IMR-90 (cell line): ENCODE measurements around the gene KPNA3. TPM values are rescaled to one million over a fixed set of nuclear protein-coding genes. Genes with fewer than 3 reads are reported as not detected.

Experiments
- ATAC-seq: fragments of 200-7000 bp; cut with Tn5 transposase; 2 replicates; pipeline ENCODE4 v1.9.1; 2020; ENCODE audit warnings: low read depth, mild to moderate bottlenecking, moderate library complexity
- BruUV-seq: library from RNA; stranded (reverse); fragments of 400-500 nt; replicated peaks from 2 replicates; lab custom pipeline; 2021; lab: Mats Ljungman, UMichigan
- CTCF ChIA-PET: fragments of 300-600 bp; formaldehyde crosslinking; extraction: SDS; loops from one replicate; lab custom pipeline; 2021; ENCODE audit warnings: antibody characterized with exemption; lab: Yijun Ruan, JAX
- POLR2A ChIA-PET: fragments of 300-600 bp; sonication (Branson Sonifier 250); formaldehyde crosslinking; loops from one replicate; lab custom pipeline; 2022; ENCODE audit warnings: antibody characterized with exemption; ENCODE audit not compliant: unreplicated experiment; lab: Charles Lee
- DNase-seq: peaks from one replicate; pipeline ENCODE4 v3.0.0; 2013
- H2AFZ ChIP-seq: replicated peaks from 2 replicates; pipeline ENCODE3; 2013; ENCODE audit warnings: low read length, mild to moderate bottlenecking; ENCODE audit not compliant: poor library complexity
- H2AK5ac ChIP-seq: 2 replicates; pipeline ENCODE4 v1.6.1; 2013; ENCODE audit warnings: low read depth, low read length, inconsistent platforms
- H2AK9ac ChIP-seq: replicated peaks from 2 replicates; pipeline ENCODE3; 2013; ENCODE audit warnings: mild to moderate bottlenecking, low read depth, low read length, moderate library complexity; ENCODE audit not compliant: poor library complexity
- H2BK120ac ChIP-seq: 2 replicates; pipeline ENCODE4 v1.6.1; 2013; ENCODE audit warnings: low read depth, low read length, inconsistent platforms
- H2BK15ac ChIP-seq: 3 replicates; pipeline ENCODE4 v1.6.1; 2013; ENCODE audit warnings: low read depth, low read length, inconsistent platforms
- H2BK20ac ChIP-seq: 2 replicates; pipeline ENCODE4 v1.6.1; 2013; ENCODE audit warnings: low read depth, mild to moderate bottlenecking, inconsistent platforms, low read length, moderate library complexity
- H2BK5ac ChIP-seq: 2 replicates; pipeline ENCODE4 v1.6.1; 2013; ENCODE audit warnings: mild to moderate bottlenecking, low read depth, low read length, inconsistent platforms; ENCODE audit not compliant: poor library complexity, severe bottlenecking
- H3K14ac ChIP-seq: replicated peaks from 2 replicates; pipeline ENCODE4 v1.6.1; 2013; ENCODE audit warnings: low read depth, low read length, inconsistent platforms
- H3K18ac ChIP-seq: 2 replicates; pipeline ENCODE4 v1.6.1; 2013; ENCODE audit warnings: low read depth, low read length, control low read depth
- H3K23ac ChIP-seq: 2 replicates; pipeline ENCODE4 v1.6.1; 2013; ENCODE audit warnings: low read depth, low read length, inconsistent platforms
- H3K27ac ChIP-seq: 2 replicates; pipeline ENCODE4 v1.5.1; 2013; ENCODE audit warnings: mild to moderate bottlenecking, control low read depth, low read length; ENCODE audit not compliant: insufficient read depth
- H3K27me3 ChIP-seq: 2 replicates; pipeline ENCODE4 v1.6.1; 2013; ENCODE audit warnings: low read length; ENCODE audit not compliant: control insufficient read depth, insufficient read depth
- H3K36me3 ChIP-seq: 2 replicates; pipeline ENCODE4 v1.6.1; 2013; ENCODE audit warnings: low read length, mixed read lengths; ENCODE audit not compliant: control insufficient read depth, insufficient read depth
- H3K4ac ChIP-seq: 2 replicates; pipeline ENCODE4 v1.6.1; 2013; ENCODE audit warnings: low read depth, low read length, inconsistent platforms
- H3K4me1 ChIP-seq: 2 replicates; pipeline ENCODE4 v1.6.1; 2013; ENCODE audit warnings: low read length, mixed read lengths; ENCODE audit not compliant: control insufficient read depth, insufficient read depth
- H3K4me2 ChIP-seq: 2 replicates; pipeline ENCODE4 v1.6.1; 2013; ENCODE audit warnings: low read depth, mild to moderate bottlenecking, control low read depth, low read length, moderate library complexity
- H3K4me3 ChIP-seq: 2 replicates; pipeline ENCODE4 v1.5.1; 2013; ENCODE audit warnings: low read depth, mild to moderate bottlenecking, control low read depth, low read length, moderate library complexity; ENCODE audit not compliant: insufficient read depth
- H3K56ac ChIP-seq: 2 replicates; pipeline ENCODE4 v1.6.1; 2013; ENCODE audit warnings: low read length, inconsistent platforms; ENCODE audit not compliant: insufficient read depth; ENCODE audit errors: extremely low read depth
- H3K79me1 ChIP-seq, 2 experiments: 2 replicates each; pipeline ENCODE4 v1.6.1; 2013; ENCODE audit warnings: low read length in 2 of 2, inconsistent platforms in 1 of 2, low read depth in 1 of 2
- H3K9ac ChIP-seq: 2 replicates; pipeline ENCODE4 v1.6.1; 2013; ENCODE audit warnings: low read depth, low read length, control low read depth
- H3K9me1 ChIP-seq: 2 replicates; pipeline ENCODE4 v1.6.1; 2013; ENCODE audit warnings: low read length, inconsistent platforms; ENCODE audit not compliant: insufficient read depth
- H3K9me3 ChIP-seq: 2 replicates; pipeline ENCODE4 v1.6.1; 2013; ENCODE audit warnings: low read length; ENCODE audit not compliant: control insufficient read depth, insufficient read depth
- H4K20me1 ChIP-seq: 2 replicates; pipeline ENCODE4 v1.6.1; 2013; ENCODE audit warnings: low read length, inconsistent platforms; ENCODE audit not compliant: insufficient read depth
- H4K5ac ChIP-seq: 2 replicates; pipeline ENCODE4 v1.6.1; 2013; ENCODE audit warnings: mild to moderate bottlenecking, low read depth, low read length, control low read depth
- H4K8ac ChIP-seq, 2 experiments: 2 replicates each; pipeline ENCODE4 v1.6.1; 2013; ENCODE audit warnings: low read depth in 2 of 2, low read length in 2 of 2, control low read depth in 1 of 2, inconsistent platforms in 1 of 2
- H4K91ac ChIP-seq: 2 replicates; pipeline ENCODE4 v1.6.1; 2013; ENCODE audit warnings: low read depth, low read length, inconsistent platforms; ENCODE audit not compliant: insufficient read depth
- BHLHE40 ChIP-seq: fragments of 150-350 bp; IDR thresholded peaks from 2 replicates; pipeline ENCODE4 v1.6.1; 2016; ENCODE audit warnings: mild to moderate bottlenecking, low read depth, low read length
- CEBPB ChIP-seq: IDR thresholded peaks from 2 replicates; pipeline ENCODE4 v1.6.1; 2012; ENCODE audit warnings: low read depth, low read length, improper control_type of control experiment
- CHD1 ChIP-seq: IDR thresholded peaks from 2 replicates; pipeline ENCODE4 v1.6.1; 2012; ENCODE audit warnings: low read depth, low read length, improper control_type of control experiment
- CTCF ChIP-seq: conservative IDR thresholded peaks from 2 replicates; pipeline ENCODE4 v1.5.1; 2012; ENCODE audit warnings: mild to moderate bottlenecking, low read depth, low read length, improper control_type of control experiment
- MAFK ChIP-seq: IDR thresholded peaks from 2 replicates; pipeline ENCODE4 v1.6.1; 2012; ENCODE audit warnings: low read depth, low read length, improper control_type of control experiment
- MAZ ChIP-seq: IDR thresholded peaks from 2 replicates; pipeline ENCODE4 v1.6.1; 2012; ENCODE audit warnings: low read depth, mild to moderate bottlenecking, low read length, improper control_type of control experiment, moderate library complexity, borderline replicate concordance
- MXI1 ChIP-seq: IDR thresholded peaks from 2 replicates; pipeline ENCODE4 v1.6.1; 2012; ENCODE audit warnings: low read depth, mild to moderate bottlenecking, low read length, moderate library complexity, borderline replicate concordance
- NFE2L2 ChIP-seq: fragments of 150-350 bp; IDR thresholded peaks from 2 replicates; pipeline ENCODE4 v1.6.1; 2016; ENCODE audit warnings: low read depth, mild to moderate bottlenecking, low read length
- POLR2A ChIP-seq: IDR thresholded peaks from 2 replicates; pipeline ENCODE4 v1.6.1; 2012; ENCODE audit warnings: mild to moderate bottlenecking, low read depth, low read length
- RAD21 ChIP-seq: IDR thresholded peaks from 2 replicates; pipeline ENCODE4 v1.6.1; 2012; ENCODE audit warnings: low read length, improper control_type of control experiment
- RCOR1 ChIP-seq: IDR thresholded peaks from 2 replicates; pipeline ENCODE4 v1.6.1; 2012; ENCODE audit warnings: mild to moderate bottlenecking, low read length, improper control_type of control experiment; ENCODE audit not compliant: insufficient replicate concordance
- RFX5 ChIP-seq: IDR thresholded peaks from 2 replicates; pipeline ENCODE4 v1.8.0; 2012; ENCODE audit warnings: low read depth, mild to moderate bottlenecking, low read length, moderate library complexity
- SMC3 ChIP-seq: fragments of 150-350 bp; IDR thresholded peaks from 2 replicates; pipeline ENCODE4 v1.6.1; 2016; ENCODE audit warnings: low read depth, mild to moderate bottlenecking, antibody characterized with exemption, low read length, moderate library complexity
- USF2 ChIP-seq: fragments of 150-350 bp; IDR thresholded peaks from 2 replicates; pipeline ENCODE4 v1.6.1; 2017; ENCODE audit warnings: mild to moderate bottlenecking, antibody characterized with exemption, low read length, low read depth
- WGBS, 2 experiments: methylation state at CpG; one replicate each; pipeline versions ENCODE4 v1.1.5 to v1.1.7; 2013; ENCODE audit warnings: missing lambda C conversion rate in 2 of 2; ENCODE audit not compliant: insufficient read length in 1 of 2; ENCODE audit errors: extremely low coverage in 2 of 2; 5-methylcytosine and 5-hydroxymethylcytosine counted together
- dilution Hi-C: fragments of 300-500 bp; cut with HindIII; formaldehyde crosslinking; loops from one replicate; pipeline ENCODE4 v1.14.3; 2018; ENCODE audit warnings: low sequenced_read_pairs; ENCODE audit not compliant: unreplicated experiment
- in situ Hi-C: fragments of 300-500 bp; cut with MboI; formaldehyde crosslinking; loops from 3 replicates; pipeline ENCODE4 v1.14.3; 2019; ENCODE audit warnings: low sequenced_read_pairs, inconsistent platforms, mixed read lengths
- intact Hi-C: fragments of 100-400 bp; cut with micrococcal nuclease; formaldehyde crosslinking; loops from 2 replicates; pipeline ENCODE4 v1.10.0; 2022
- polyA plus RNA-seq, 3 experiments: library from polyadenylated mRNA; depleted of rRNA; stranded (reverse); fragments of >200 nt; gene quantifications; 2 replicates each; pipeline ENCODE4 v1.2.3, GENCODE V29; 2012; ENCODE audit warnings: low replicate concordance in 1 of 3
- total RNA-seq: library from RNA; depleted of rRNA; stranded (reverse); fragments of >200 nt; gene quantifications from 2 replicates; pipeline ENCODE4 v1.2.3, GENCODE V29; 2012
- TF ChIP-seq, protein P1 (sequence below): fragments of 150-350 bp; IDR thresholded peaks from 2 replicates; pipeline ENCODE4 v1.6.1; 2016; ENCODE audit warnings: low read depth, mild to moderate bottlenecking, low read length, moderate library complexity, borderline replicate concordance

The KPNA3 gene
- total and polyA plus RNA-seq, 2 of the 4 experiments (the other 2 are of a cell fraction), result 25.3 to 48.6 TPM

GRCh38 chr13:49711218-49711863 is 81.1 kb downstream of the KPNA3 start:
- Histone ChIP-seq H3K4ac (no peak overlapping the region), H2AFZ (no peak overlapping the region), H3K23ac (no peak overlapping the region), H2BK20ac (no peak overlapping the region), H2BK15ac (no peak overlapping the region), H4K5ac (no peak overlapping the region), H3K4me1 (peaks cover 3% of the 10 kb centered on the region), H3K27me3 (no peaks in the 10 kb centered on the region), H3K27ac (no peak overlapping the region), H3K4me3 (no peak overlapping the region), H3K14ac (no peak overlapping the region), H3K79me1 (peaks cover 0 to 14% of the 10 kb centered on the region in 2 experiments; a peak in 3 of 4 replicates), H4K91ac (no peak overlapping the region), H2BK5ac (peak overlapping the region; percentile 54), H2BK120ac (no peak overlapping the region), H2AK5ac (no peak overlapping the region), H3K36me3 (peaks cover 9% of the 10 kb centered on the region), H3K18ac (no peak overlapping the region), H3K4me2 (no peak overlapping the region), H4K20me1 (peaks cover 3% of the 10 kb centered on the region; the same call in 1 of the 2 replicates), H4K8ac (no peak overlapping the region), H3K9me1 (no peaks in the 10 kb centered on the region), H3K9ac (no peak overlapping the region), H2AK9ac (no peak overlapping the region), H3K9me3 (peaks cover 5% of the 10 kb centered on the region), H3K56ac (no peak overlapping the region)
- dilution Hi-C loops, result no loop called here
- CTCF ChIA-PET, result no interaction called here
- no CpG with 5 or more reads among the region's 2 CpGs for WGBS, 2 experiments
- POLR2A ChIA-PET, result interaction anchor here (0.6 kb wide), 1 partner anchor 14 kb away, joined by 3 read pairs; no protein-coding TSS in a partner anchor
- intact Hi-C loops, result loop anchor here (1.0 to 5.0 kb wide), 2 partner anchors 71 to 137 kb away; no protein-coding TSS in a partner anchor
- peak; percentile 100 for ATAC-seq
- in situ Hi-C loops, result no loop called here
- DNase-seq, result peak; percentile 96
- no TSS peak for BruUV-seq
- TF ChIP-seq CTCF (no peak), MAFK (no peak), MAZ (no peak), CHD1 (no peak), BHLHE40 (peak; percentile 38; the same call in 1 of the 2 replicates), RAD21 (no peak), RFX5 (no peak), CEBPB (peak; percentile 64), NFE2L2 (peak; percentile 53; the same call in 1 of the 2 replicates), POLR2A (no peak), USF2 (no peak), SMC3 (no peak), MXI1 (no peak), RCOR1 (no peak)
- TF ChIP-seq, protein P1, sequence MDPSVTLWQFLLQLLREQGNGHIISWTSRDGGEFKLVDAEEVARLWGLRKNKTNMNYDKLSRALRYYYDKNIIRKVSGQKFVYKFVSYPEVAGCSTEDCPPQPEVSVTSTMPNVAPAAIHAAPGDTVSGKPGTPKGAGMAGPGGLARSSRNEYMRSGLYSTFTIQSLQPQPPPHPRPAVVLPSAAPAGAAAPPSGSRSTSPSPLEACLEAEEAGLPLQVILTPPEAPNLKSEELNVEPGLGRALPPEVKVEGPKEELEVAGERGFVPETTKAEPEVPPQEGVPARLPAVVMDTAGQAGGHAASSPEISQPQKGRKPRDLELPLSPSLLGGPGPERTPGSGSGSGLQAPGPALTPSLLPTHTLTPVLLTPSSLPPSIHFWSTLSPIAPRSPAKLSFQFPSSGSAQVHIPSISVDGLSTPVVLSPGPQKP, result no peak
